ENCODE measurements around the gene ACCSL. TPM values are rescaled to one million over a fixed set of nuclear protein-coding genes. Genes with fewer than 3 reads are reported as not detected.

Gene ACCSL
- total RNA-seq: not detected

- ATAC-seq (no peak), DNase-seq (ENCODE audit: low spot score) (no peak)
- intact Hi-C loops (cut with DNase I): no loop called here
Measured at GRCh38 chr11:44047931-44048431, at the start of gene ACCSL. TSS of gene ACCSL (plus strand) at chr11:44047981. CDS start at chr11:44048037, 56 bp downstream.

GRCh38 chr11:43998308-43998707, 49.5 kb upstream of the ACCSL start:
- intact Hi-C loops (cut with DNase I): loop anchor here (2.0 kb wide), 1 partner anchor 20 kb away; no protein-coding TSS in a partner anchor
- ATAC-seq (no peak), DNase-seq (ENCODE audit: low spot score) (no peak)

- no peak for ATAC-seq
- DNase-seq (ENCODE audit: low spot score): no peak
- intact Hi-C loops (cut with DNase I): no loop called here
Measured at GRCh38 chr11:44000731-44001130, 47.0 kb upstream of the ACCSL start.

- intact Hi-C loops (cut with DNase I): no loop called here
- DNase-seq (ENCODE audit: low spot score): no peak
- no peak for ATAC-seq
Measured at GRCh38 chr11:44002191-44003093, 45.3 kb upstream of the ACCSL start.

- DNase-seq (ENCODE audit: low spot score) (no peak), ATAC-seq (no peak)
- intact Hi-C loops (cut with DNase I): no loop called here
Measured at GRCh38 chr11:44003736-44004451, 43.9 kb upstream of the ACCSL start.

- ATAC-seq (no peak), DNase-seq (ENCODE audit: low spot score) (no peak)
- intact Hi-C loops (cut with DNase I): loop anchor here (5.0 kb wide), 1 partner anchor 822 kb away; no protein-coding TSS in a partner anchor
Measured at GRCh38 chr11:44004452-44005062, 43.2 kb upstream of the ACCSL start.

GRCh38 chr11:44005063-44005701, 42.6 kb upstream of the ACCSL start:
- intact Hi-C loops (cut with DNase I): loop anchor here (5.0 kb wide), 1 partner anchor 823 kb away; no protein-coding TSS in a partner anchor
- no peak for ATAC-seq
- no peak for DNase-seq (ENCODE audit: low spot score)

- intact Hi-C loops (cut with DNase I): loop anchor here (5.0 kb wide), 1 partner anchor 824 kb away; no protein-coding TSS in a partner anchor
- DNase-seq (ENCODE audit: low spot score) (no peak), ATAC-seq (no peak)
Measured at GRCh38 chr11:44005956-44006355, 41.8 kb upstream of the ACCSL start.

- intact Hi-C loops (cut with DNase I): loop anchor here (5.0 kb wide), 1 partner anchor 825 kb away; no protein-coding TSS in a partner anchor
- peak; percentile 72 for ATAC-seq
- no peak for DNase-seq (ENCODE audit: low spot score)
Measured at GRCh38 chr11:44006917-44007361, 40.8 kb upstream of the ACCSL start.

GRCh38 chr11:44007481-44008087, 40.2 kb upstream of the ACCSL start:
- ATAC-seq (no peak), DNase-seq (ENCODE audit: low spot score) (no peak)
- intact Hi-C loops (cut with DNase I): loop anchor here (5.0 kb wide), 1 partner anchor 825 kb away; no protein-coding TSS in a partner anchor

- intact Hi-C loops (cut with DNase I): loop anchor here (5.0 kb wide), 1 partner anchor 826 kb away; no protein-coding TSS in a partner anchor
- ATAC-seq (no peak), DNase-seq (ENCODE audit: low spot score) (no peak)
Measured at GRCh38 chr11:44008088-44008501, 39.7 kb upstream of the ACCSL start.

- ATAC-seq (no peak), DNase-seq (ENCODE audit: low spot score) (no peak)
- intact Hi-C loops (cut with DNase I): loop anchor here (5.0 kb wide), 1 partner anchor 826 kb away; no protein-coding TSS in a partner anchor
Measured at GRCh38 chr11:44008698-44009097, 39.1 kb upstream of the ACCSL start.

GRCh38 chr11:44010789-44011251, 37.0 kb upstream of the ACCSL start:
- no peak for DNase-seq (ENCODE audit: low spot score)
- intact Hi-C loops (cut with DNase I): no loop called here
- no peak for ATAC-seq

- ATAC-seq (no peak), DNase-seq (ENCODE audit: low spot score) (no peak)
- intact Hi-C loops (cut with DNase I): no loop called here
Measured at GRCh38 chr11:44011797-44012196, 36.0 kb upstream of the ACCSL start.

GRCh38 chr11:44014968-44015623, 32.7 kb upstream of the ACCSL start:
- intact Hi-C loops (cut with DNase I): no loop called here
- no peak for ATAC-seq
- no peak for DNase-seq (ENCODE audit: low spot score)

- ATAC-seq: no peak
- intact Hi-C loops (cut with DNase I): no loop called here
- DNase-seq (ENCODE audit: low spot score): no peak
Measured at GRCh38 chr11:44015624-44016007, 32.2 kb upstream of the ACCSL start.

GRCh38 chr11:44016131-44016530, 31.6 kb upstream of the ACCSL start:
- ATAC-seq (peak; percentile 36), DNase-seq (ENCODE audit: low spot score) (no peak)
- intact Hi-C loops (cut with DNase I): no loop called here
